ENCODE measurements around the gene MAPK1.
"Not testable (repeated sequence)": the region's sequence is repeated elsewhere in the genome, so short reads cannot be mapped to it uniquely, and the experiment has no call there.

DNA sequence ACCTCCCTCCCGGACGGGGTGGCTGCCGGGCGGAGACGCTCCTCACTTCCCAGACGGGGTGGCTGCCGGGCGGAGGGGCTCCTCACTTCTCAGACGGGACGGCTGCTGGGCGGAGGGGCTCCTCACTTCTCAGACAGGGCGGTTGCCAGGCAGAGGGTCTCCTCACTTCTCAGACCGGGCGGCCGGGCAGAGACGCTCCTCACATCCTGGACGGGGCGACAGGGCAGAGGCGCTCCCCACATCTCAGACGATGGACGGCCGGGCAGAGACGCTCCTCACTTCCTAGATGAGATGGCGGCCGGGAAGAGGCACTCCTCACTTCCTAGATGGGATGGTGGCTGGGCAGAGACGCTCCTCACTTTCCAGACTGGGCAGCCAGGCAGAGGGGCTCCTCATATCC, 16.5 kb upstream of the MAPK1 start:
- TF ChIP-seq, protein P1, sequence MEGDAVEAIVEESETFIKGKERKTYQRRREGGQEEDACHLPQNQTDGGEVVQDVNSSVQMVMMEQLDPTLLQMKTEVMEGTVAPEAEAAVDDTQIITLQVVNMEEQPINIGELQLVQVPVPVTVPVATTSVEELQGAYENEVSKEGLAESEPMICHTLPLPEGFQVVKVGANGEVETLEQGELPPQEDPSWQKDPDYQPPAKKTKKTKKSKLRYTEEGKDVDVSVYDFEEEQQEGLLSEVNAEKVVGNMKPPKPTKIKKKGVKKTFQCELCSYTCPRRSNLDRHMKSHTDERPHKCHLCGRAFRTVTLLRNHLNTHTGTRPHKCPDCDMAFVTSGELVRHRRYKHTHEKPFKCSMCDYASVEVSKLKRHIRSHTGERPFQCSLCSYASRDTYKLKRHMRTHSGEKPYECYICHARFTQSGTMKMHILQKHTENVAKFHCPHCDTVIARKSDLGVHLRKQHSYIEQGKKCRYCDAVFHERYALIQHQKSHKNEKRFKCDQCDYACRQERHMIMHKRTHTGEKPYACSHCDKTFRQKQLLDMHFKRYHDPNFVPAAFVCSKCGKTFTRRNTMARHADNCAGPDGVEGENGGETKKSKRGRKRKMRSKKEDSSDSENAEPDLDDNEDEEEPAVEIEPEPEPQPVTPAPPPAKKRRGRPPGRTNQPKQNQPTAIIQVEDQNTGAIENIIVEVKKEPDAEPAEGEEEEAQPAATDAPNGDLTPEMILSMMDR (IDR thresholded peaks at IDR 0.05; ENCODE audit: insufficient read depth, low read length, poor library complexity, severe bottlenecking), result not testable (repeated sequence)
- TF ChIP-seq EZH2phosphoT487 (conservative IDR thresholded peaks at IDR 0.05; ENCODE audit: low read length), result not testable (repeated sequence)
